GM18498 (cell line): ENCODE measurements around the gene APOD.

Experiments
- ATAC-seq: cut with Tn5 transposase; IDR thresholded peaks from one replicate; pipeline ENCODE4 v1.9.1; 2021; ENCODE audit warnings: mild to moderate bottlenecking, moderate library complexity; ENCODE audit not compliant: unreplicated experiment

APOD gene

GRCh38 chr3:195587824-195588223, 4.1 kb upstream of the APOD start:
- ATAC-seq, result no peak

GRCh38 chr3:195587406-195587805, 3.7 kb upstream of the APOD start:
- ATAC-seq, result no peak

GRCh38 chr3:195584543-195584870, 767 bp upstream of the APOD start:
- no peak for ATAC-seq

GRCh38 chr3:195582947-195583346, 793 bp downstream of the APOD start:
- ATAC-seq, result no peak

GRCh38 chr3:195580744-195581443, 2.8 kb downstream of the APOD start:
- no peak for ATAC-seq

GRCh38 chr3:195579281-195579680, 4.5 kb downstream of the APOD start:
- ATAC-seq, result no peak

- ATAC-seq, result no peak
Measured at GRCh38 chr3:195578565-195578964, 5.2 kb downstream of the APOD start.

DNA sequence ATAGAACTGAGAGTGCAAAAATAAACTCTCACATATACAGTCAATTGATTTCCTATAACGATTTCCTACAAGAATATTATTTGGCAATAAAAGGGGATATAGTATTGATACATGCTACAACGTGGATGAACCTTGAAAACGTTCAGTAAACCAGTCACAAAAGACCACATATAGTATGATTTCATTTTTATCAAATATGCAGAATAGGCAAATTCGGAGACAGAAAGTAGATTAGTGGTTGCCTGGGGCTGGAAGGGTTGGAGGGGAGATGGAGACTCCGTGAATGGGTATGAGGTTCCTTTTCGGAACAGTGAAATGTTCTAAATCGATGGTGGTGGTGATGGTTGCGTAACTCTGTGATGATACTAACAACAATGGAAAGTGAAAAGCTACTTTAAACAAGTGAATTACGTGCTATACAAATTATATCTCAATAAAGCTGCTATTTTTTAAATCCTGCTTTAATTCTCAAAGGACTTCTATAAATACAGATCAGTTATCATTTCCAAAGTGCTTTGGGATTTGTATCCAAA, 6.0 kb downstream of the APOD start:
- ATAC-seq, result no peak

DNA sequence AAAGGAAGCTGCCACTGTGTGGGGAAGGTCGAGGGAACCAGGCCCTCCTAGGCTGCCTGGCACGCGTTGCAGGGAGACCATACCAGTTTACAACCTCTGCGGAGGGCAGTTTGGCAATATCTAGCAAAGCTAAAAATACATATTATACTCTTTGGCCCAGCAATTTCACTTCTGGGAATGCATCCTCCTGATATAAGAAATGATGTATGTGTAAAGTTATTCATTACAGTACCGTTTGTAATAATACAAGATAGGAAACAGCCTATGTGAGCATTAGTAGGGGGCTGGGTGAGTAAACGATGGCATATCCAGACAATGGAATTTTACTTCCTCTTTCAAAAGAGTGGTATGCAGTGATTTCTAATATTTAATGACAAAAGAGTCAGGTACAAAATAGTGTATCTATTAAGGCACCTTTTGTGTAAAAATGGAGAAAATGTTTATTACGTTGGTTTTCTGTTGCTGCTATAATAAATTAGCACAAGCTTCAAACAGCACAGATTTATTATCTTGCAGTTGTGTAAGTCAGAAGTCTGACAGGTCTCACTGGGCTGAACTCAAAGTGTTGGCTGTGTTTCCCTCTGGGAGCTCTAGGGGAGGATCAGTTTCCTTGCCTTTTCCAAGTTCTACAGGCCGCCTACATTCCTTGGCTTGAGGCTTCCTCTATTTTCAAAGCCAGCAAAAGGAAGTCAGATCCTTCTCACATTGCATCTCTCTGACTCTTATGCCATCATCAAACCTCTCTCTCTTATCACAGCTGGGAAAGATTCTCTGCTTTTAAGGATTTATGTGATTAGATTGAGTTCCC, 9.0 kb downstream of the APOD start:
- no peak for ATAC-seq

DNA sequence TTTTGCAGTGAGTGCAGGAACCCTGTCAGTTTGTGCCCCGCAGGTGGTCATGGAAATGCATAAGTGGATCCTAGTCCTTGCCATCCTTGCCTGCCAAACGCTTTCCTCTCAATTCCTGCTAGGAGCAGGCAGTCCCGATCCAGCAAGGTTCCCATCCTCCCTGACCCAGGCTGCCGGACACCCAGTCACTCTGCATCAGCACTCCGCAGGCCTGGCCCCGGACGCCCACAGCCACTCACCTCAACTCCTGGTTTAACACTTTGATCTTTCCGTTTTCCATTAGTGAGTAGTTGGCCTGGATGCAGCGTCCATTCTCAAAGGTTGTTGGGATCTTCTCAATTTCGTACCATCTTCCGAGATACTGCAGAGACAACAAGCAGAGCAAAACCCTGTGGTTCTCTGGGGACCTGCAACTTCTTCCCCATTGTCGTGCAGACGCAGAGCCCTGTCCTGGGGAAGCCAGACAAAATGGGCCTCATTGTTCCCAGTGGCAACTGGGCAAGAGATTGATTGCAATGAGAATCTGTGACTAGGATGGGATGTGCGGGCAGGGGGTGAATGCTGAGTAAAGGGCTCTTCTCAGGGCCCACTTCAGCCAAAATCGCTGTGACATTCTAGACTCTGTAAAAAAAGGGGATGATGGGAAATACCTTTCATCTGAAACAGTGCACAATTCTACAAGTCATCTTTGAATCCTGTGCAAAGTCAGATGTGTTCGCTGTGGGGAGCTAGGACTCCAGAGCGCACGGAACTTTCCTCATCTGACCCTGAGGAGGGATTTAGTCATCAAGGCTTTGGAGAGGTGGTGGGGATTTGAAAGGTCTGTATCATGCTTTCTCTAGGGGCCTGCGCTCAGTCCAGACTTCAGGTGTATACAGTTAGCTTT, 9.9 kb downstream of the APOD start:
- ATAC-seq, result no peak

DNA sequence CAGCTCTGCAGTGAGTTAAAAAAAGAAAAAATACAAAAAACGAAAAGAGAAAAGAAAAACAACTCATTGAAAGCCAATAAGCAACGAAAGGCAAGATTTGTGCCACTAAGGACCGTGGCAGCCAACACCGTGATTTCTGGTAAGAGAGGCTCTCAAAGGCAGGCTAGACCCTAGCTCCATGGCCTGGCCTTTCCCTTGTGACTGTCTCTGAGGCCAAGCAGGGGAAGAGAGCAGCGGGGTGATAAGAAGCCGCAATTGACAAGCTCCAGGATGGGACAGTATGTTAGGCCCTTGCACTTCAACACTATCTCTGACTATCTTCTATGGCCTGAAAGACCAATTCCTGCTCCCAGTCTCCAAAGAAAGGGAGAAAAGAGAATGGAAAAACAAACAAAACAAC, 12.4 kb downstream of the APOD start:
- no peak for ATAC-seq

DNA sequence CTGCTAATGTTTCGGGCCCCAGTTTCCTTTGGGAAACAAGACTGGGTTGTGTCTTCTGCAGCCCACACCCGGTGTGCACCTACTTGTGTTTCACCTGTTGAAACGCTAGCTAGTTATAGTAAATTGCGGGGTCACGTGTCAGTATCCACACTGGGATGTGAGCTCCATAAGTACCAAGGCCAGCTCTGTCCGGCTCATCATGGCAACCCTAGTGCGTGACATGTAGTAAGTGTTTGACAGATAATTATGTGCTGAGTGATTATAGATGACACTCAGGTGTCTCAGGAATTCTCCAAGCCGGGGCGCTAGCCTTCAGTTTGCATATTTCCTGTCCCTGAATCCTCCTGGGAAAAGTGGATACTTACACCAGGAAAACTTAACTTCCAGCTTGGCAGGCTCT, 12.8 kb downstream of the APOD start:
- ATAC-seq, result no peak

DNA sequence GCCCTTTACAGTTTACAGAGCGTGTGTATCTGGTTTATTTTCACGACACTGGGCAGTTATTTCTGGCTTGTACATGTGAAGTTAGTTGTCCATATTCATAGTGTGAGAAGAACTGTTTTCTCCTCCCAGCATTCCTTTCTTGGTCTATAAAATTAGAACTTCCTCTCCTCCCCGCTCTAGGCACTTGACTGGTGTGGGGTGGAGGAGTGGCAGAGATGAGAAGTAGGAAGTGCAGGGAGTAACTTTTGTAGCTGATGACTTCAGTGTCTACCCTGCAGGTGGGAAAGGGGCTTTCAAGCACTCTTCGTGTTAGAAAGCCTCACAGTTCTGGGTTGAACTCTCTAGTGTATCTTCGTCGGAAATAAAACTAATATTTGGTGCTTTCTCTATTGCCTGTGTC, 13.4 kb downstream of the APOD start:
- ATAC-seq, result no peak

- ATAC-seq, result no peak
Measured at GRCh38 chr3:195568630-195569029, 15.1 kb downstream of the APOD start.

DNA sequence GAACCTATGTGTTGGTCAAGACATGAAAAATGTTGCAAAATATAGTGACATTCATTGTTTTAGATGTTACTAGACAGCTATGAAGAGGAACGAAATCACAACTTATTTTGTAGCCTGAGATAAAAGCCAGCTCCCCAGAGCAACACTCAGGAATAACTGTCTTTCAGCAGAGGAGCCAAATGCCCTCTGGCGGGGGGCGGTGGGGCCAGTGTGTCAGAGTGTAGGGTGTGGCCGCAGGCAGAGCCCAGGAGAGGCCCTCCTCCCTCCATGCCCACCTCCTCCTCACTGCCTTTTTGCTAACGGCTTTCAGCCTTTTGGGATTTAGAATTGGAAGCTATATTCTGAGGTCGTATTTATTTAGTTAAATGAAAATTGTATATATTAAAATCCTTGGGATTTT, 16.9 kb downstream of the APOD start:
- no peak for ATAC-seq

- no peak for ATAC-seq
Measured at GRCh38 chr3:195565716-195566115, 18.0 kb downstream of the APOD start.

- no peak for ATAC-seq
Measured at GRCh38 chr3:195563317-195563716, 20.4 kb downstream of the APOD start.

GRCh38 chr3:195559723-195560409, 23.9 kb downstream of the APOD start:
- no peak for ATAC-seq

DNA sequence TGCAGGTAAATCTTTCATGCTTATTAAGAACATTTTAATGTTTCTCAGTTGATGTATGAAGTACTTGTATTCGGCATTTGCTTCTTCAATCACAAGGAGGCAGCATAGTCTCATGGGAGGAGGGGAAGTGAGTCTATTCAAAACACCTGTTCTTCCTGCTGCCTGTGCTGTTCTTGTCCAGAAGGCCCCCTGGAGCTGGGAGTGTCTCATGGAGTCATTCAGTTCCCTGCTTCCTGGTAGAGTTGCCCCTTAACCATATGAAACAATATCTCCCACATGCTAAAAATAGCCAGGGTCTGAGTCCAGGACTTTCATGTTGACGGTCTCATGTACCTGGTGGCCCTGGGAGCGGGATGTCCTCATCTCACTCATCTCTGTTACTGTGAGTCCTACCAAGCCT, 25.1 kb downstream of the APOD start:
- ATAC-seq, result no peak

DNA sequence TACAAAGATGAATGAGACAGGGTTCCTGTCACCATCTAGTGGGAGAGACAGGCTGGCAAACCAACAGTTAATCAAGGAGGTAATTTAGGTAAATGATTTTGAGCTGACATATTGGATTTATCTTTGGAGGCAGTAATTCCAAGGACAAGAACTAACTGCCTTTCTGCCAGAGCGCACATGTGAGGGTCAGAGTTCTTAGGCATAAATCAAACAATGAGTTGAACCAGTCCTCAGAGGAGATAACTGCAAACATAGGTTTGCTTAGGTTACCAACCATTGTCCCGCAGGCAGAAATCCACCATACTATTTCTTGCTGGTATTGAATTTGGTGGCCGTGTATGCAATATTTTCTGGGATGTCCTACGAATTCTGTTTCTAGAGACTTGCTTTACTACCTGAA, 26.4 kb downstream of the APOD start:
- ATAC-seq, result no peak

- ATAC-seq, result no peak
Measured at GRCh38 chr3:195556390-195556789, 27.4 kb downstream of the APOD start.
